GM11168 (cell line): Measurements from ENCODE around the gene FAM25G.

Experiments used
- in situ Hi-C: fragments of 300-500 bp; cut with MboI; formaldehyde crosslinking; loops from one replicate; pipeline ENCODE4 v1.12.0; 2022; ENCODE audit warnings: low sequenced_read_pairs; ENCODE audit not compliant: unreplicated experiment

Gene FAM25G

DNA sequence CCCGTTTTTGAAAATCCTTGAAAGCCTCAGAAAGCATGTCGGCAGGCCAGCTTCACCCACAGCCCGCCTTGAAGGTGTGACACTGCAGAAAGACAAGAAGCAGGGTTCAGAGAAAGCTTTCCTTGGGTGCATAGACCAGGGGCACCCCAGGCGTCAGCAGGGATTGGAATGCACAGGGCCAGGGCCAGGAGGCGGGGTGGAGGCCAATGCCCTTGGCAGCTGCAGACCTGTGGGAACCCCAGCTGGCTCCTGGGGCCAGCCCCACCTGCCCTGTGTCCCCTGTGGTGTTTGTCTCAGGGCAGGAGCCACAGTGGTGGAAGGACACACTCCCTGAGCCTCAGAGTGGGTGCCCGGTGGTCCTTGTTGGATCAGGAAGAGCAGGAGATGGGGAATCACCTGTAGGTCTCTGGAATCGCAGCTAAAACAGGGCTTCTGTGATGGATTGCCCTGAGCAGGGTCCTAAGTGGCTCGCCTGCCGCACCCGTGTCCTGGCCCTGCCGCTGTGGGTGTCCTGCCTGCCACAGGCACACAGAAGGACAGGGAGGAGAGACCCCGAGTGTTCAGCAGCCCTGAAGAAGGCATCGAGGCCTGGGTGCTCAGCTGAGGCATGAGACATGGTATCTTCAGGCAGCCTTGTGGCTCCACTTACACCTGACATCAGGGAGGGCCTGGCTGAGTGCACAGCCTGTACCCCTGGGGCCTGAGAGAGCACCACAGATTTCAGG, 40.1 kb downstream of the FAM25G start:
- in situ Hi-C loops = no loop called here

GRCh38 chr10:47450442-47450841, 41.1 kb downstream of the FAM25G start:
- in situ Hi-C loops = no loop called here

DNA sequence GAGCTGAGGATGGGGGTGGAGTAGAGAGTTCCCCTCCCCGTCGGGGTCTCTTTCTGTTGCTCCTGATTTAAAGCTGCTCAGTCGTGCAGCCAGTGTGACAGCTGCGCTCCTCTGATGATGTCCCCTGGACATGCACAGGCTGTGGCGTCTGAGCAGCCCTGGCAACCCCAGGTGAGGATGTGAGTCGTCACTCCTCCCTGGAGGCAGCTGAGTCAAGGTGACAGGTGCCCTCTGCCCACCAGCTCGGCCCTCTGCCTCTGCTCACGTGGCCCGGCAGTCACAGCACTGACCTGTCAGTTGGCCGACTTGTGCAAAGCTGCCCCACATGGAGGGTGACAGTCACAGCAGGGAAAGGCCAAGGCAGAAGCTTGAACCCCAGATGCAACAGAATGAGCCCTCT, 41.5 kb downstream of the FAM25G start:
- in situ Hi-C loops = no loop called here

GRCh38 chr10:47449102-47449978, 42.2 kb downstream of the FAM25G start:
- in situ Hi-C loops = no loop called here

- in situ Hi-C loops = no loop called here
Measured at GRCh38 chr10:47447705-47448104, 43.8 kb downstream of the FAM25G start.

DNA sequence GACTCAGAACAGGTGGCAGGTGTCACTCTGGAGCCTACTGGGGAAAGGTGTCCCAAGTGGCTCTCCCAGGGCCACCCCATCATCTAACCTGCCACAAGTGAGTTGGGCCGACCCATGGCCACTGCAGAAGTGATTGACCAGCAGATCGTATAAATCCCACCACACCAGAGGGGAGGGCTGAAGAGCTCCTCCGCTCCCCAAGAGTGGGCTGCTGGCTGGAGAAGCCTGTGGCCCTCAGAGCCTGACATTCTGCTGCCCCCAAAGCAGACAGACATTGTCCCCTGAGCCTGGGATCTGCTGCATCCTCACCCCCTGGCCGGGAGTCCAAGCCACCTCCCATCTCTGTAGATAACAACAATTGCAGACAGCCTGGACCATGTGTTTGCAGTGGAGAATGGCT, 44.3 kb downstream of the FAM25G start:
- in situ Hi-C loops = no loop called here

GRCh38 chr10:47445720-47446119, 45.8 kb downstream of the FAM25G start:
- in situ Hi-C loops = no loop called here

DNA sequence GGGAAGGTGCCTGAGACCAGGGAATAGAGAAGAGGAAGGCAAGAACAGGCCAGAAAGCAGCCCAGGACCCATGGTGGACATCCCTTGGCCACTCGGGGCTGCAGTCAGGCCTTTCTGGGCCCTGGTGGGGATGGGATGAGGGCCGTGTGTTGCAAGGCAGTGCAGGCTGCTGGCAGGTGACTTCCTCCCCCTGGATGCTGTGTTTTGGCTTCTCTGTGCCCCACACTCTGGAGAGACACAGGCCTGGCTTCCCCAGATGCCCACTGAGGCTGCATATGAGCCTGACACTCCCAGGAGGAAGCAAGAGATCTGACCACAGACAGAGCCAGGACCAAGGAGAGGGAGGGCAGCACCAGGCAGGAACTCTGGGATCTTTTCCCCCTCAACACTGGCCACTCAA, 47.5 kb downstream of the FAM25G start:
- in situ Hi-C loops = no loop called here

DNA sequence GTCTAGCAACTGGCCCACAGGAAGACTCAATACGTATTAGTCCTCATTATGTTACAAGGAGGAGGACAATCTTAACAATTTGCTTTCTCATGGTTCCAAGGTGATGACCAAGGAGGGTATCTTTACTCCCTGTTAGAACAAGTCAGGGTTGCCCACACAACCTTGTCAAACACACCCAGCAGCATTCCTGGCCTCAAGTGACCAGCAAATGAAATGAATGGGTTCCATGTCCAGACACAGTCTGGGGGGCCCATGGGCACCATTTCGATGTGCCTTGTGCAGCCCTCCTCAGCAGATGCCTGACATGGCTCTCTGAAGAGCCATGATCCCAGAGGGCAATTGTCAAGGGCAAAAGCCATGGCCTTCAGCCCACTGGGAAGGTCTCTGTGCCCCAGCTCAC, 48.4 kb downstream of the FAM25G start:
- in situ Hi-C loops = no loop called here

DNA sequence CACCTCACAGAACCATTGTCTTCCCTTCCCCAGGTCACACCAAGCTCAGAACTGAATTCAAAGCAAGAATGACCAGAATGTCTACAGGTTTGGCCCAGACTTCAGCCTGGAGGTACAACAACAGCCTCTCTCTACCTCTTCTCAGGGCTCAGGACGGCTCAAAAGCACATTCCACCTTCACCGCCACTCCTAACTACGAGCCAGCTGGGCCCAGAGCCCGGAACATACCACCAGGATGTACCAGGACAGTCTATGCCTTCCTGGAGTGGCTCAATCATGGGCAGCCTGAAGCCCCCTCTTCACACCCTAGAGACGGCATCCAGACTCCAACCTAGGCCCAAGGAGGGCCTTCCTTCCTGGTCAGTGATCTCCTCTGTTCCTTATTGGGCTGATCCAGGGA, 49.1 kb downstream of the FAM25G start:
- in situ Hi-C loops = no loop called here

DNA sequence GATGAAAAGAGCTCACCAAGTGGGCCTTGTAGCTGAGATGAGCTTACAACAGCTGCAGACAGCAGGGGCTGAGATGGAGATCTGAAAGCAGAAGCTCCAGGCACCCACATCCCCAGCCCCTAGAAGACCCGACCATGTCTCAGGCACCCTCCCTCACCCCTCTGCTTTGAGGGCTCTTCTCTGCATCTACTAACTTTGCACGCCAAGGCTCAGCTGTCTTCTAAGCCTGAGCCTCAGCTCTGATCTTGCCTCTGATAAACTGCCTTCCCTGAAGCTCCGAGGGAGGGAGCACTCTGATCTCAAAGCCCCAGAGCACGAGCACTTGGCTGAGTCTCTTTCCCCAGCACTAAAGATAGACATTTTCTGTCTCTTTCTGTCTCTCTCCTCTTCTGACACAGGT, 49.6 kb downstream of the FAM25G start:
- in situ Hi-C loops = no loop called here

DNA sequence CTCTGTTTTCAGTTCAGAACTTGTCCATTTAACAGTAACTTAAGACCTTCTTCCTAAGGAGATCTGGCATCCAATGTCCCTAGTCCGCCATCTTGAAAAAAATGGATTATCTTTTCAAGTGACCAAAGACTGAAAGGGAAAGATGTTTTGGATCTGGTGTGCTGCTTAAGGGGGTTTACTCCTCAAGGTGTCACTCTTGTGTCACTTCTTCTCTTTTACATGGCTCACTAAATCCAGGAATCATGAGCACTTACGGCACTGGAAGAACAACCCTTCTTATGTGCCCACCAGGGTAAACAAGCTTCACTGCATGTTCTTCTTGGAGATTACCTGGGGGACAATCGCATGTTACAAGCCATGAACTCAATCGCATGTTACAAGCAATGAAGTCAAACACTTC, 51.3 kb downstream of the FAM25G start:
- in situ Hi-C loops = no loop called here

DNA sequence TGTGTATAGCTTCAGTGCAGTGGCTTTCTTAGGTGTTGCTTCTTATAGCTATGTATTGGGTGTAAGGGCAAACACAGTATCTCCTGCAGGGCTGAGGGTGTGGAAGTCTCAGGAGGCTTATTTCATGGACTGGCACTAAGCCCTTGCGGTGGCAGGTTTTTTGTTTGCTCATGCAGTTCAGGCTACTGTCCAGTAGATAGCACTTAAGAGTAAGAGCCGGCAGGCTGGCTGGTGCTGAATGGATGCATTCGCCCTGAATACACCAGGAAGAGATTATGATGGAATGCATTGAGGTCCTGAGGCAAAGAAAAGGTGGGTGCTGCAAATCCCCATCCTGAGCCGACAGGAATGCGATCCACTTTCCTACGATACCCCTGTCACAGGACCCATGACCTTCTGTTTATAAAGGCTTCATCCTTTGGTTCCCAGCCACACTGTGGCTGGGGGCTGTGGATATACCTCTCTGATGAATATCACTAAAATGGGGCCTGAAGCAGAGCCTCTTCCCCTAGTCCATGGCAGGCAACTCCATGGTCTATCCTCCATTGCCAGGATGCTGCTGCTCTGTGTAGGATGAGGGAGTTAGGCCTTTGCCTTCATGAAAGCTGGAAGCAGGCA, 52.5 kb downstream of the FAM25G start:
- in situ Hi-C loops = no loop called here
